K562 (cell line): ENCODE data around the gene CSF1. TPM values are rescaled to one million over a fixed set of nuclear protein-coding genes. Genes with fewer than 3 reads are reported as not detected.

ENCODE experiments used
- ASH1L ChIP-seq: fragments of 450-650 bp; IDR thresholded peaks from 2 replicates; pipeline ENCODE4 v1.6.1; 2018; ENCODE audit warnings: borderline replicate concordance, mild to moderate bottlenecking, low read depth; ENCODE audit not compliant: partially characterized antibody
- CBX1 ChIP-seq: sonication (generic); IDR thresholded peaks from 2 replicates; pipeline ENCODE4 v1.6.1; 2016; ENCODE audit warnings: antibody characterized with exemption, low read depth, mild to moderate bottlenecking
- CLOCK ChIP-seq: fragments of 250-450 bp; sonication (Bioruptor Pico); IDR thresholded peaks from 2 replicates; pipeline ENCODE4 v1.4.0; 2020; ENCODE audit warnings: mild to moderate bottlenecking, moderate library complexity, borderline replicate concordance
- ETS2 ChIP-seq: IDR thresholded peaks from 2 replicates; pipeline ENCODE4 v1.6.1; 2016; ENCODE audit warnings: borderline replicate concordance, missing genetic modification characterization, mild to moderate bottlenecking, moderate library complexity, missing compliant biosample characterization; ENCODE audit not compliant: poor library complexity, severe bottlenecking
- IFI16 ChIP-seq: fragments of 250-450 bp; sonication (Bioruptor Pico); IDR thresholded peaks from 2 replicates; pipeline ENCODE4 v2.1.2; 2022; ENCODE audit warnings: mild to moderate bottlenecking, inconsistent platforms
- ILK ChIP-seq: fragments of 450-650 bp; IDR thresholded peaks from 2 replicates; pipeline ENCODE4 v1.6.1; 2016; ENCODE audit warnings: missing genetic modification characterization, low read depth, mild to moderate bottlenecking, missing compliant biosample characterization, moderate library complexity, borderline replicate concordance
- JUND ChIP-seq, 2 experiments: IDR thresholded peaks; 2 replicates in 1 of 2; 3 replicates in 1 of 2; pipeline ENCODE4 v1.6.1; 2011; ENCODE audit warnings: borderline replicate concordance in 2 of 2, low read depth in 2 of 2, low read length in 2 of 2, improper control_type of control experiment in 1 of 2, missing biosample characterization in 1 of 2, missing genetic modification characterization in 1 of 2, missing genetic modification reagents in 1 of 2
- MCM3 ChIP-seq: fragments of 450-650 bp; IDR thresholded peaks from 2 replicates; pipeline ENCODE4 v1.6.1; 2016
- PCBP1 ChIP-seq: fragments of 200-400 bp; formaldehyde crosslinking; IDR thresholded peaks from 2 replicates; pipeline ENCODE4 v1.6.1; 2018; ENCODE audit warnings: mild to moderate bottlenecking, low read depth, low read length; ENCODE audit not compliant: poor library complexity, severe bottlenecking
- POLR2AphosphoS2 ChIP-seq: IDR thresholded peaks from 2 replicates; pipeline ENCODE4 v1.6.1; 2012; ENCODE audit warnings: low read length, improper control_type of control experiment
- POLR3A ChIP-seq: IDR thresholded peaks from 2 replicates; pipeline ENCODE4 v1.6.1; 2011; ENCODE audit warnings: borderline replicate concordance, mild to moderate bottlenecking, moderate library complexity; ENCODE audit not compliant: insufficient read length, insufficient read depth; ENCODE audit errors: extremely low read depth
- PRMT5 ChIP-seq: sonication (generic); formaldehyde crosslinking; IDR thresholded peaks from 2 replicates; pipeline ENCODE4 v1.5.0; 2020; ENCODE audit warnings: missing genetic modification reagents
- SREBF1 ChIP-seq: fragments of 150-350 bp; IDR thresholded peaks from 2 replicates; pipeline ENCODE4 v1.6.1; 2014; ENCODE audit warnings: antibody characterized with exemption, low read depth, low read length, borderline replicate concordance
- TCF15 ChIP-seq: fragments of 250-450 bp; sonication (Bioruptor Pico); IDR thresholded peaks from 2 replicates; pipeline ENCODE4 v1.8.0; 2022; ENCODE audit warnings: moderate library complexity, mild to moderate bottlenecking, inconsistent platforms
- ZFPM2 ChIP-seq: fragments of 250-450 bp; sonication (Bioruptor Pico); IDR thresholded peaks from 2 replicates; pipeline ENCODE4 v1.5.1; 2022; ENCODE audit warnings: mild to moderate bottlenecking
- ZNF197 ChIP-seq: fragments of 200-800 bp; sonication (Bioruptor generic); IDR thresholded peaks from 2 replicates; pipeline ENCODE4 v1.6.1; 2016; ENCODE audit warnings: low read depth, missing genetic modification characterization, missing compliant biosample characterization
- ZNF354B ChIP-seq: fragments of 250-450 bp; sonication (Bioruptor Pico); IDR thresholded peaks from 2 replicates; pipeline ENCODE4 v1.4.0; 2020
- ZNF41 ChIP-seq: fragments of 250-450 bp; sonication (Bioruptor Pico); conservative IDR thresholded peaks from 2 replicates; pipeline ENCODE4 v1.4.0; 2020; ENCODE audit warnings: mild to moderate bottlenecking
- polyA plus RNA-seq, 8 experiments: library from polyadenylated mRNA; depleted of rRNA in 4 of 8; stranded (reverse) in 5 of 8; unstranded in 3 of 8; fragments of >200 nt; fragmentation: Nextera tagmentation in 2 of 8; fragmentation: Illumina TruSeq in 1 of 8; extraction: Ambion mirVana in 2 of 8; extraction: Trizol in 1 of 8; gene quantifications; 2 replicates each; pipeline versions ENCODE4 v1.2.1 to v1.2.3, GENCODE V29; 2011 to 2014; ENCODE audit warnings: inconsistent platforms in 1 of 8, missing spikeins in 1 of 8
- total RNA-seq, 7 experiments: library from RNA; depleted of rRNA in 6 of 7; stranded (reverse); fragments of >200 nt in 6 of 7; fragmentation: Illumina TruSeq in 2 of 7; extraction: Trizol in 2 of 7; gene quantifications; 2 replicates each; pipeline versions ENCODE4 v1.2.1 to v1.2.3, GENCODE V29; 2011 to 2021; ENCODE audit warnings: low replicate concordance in 1 of 7
- TF ChIP-seq, protein P1 (sequence below): sonication (generic); formaldehyde crosslinking; IDR thresholded peaks from 2 replicates; pipeline ENCODE4 v1.8.0; 2022; ENCODE audit warnings: mild to moderate bottlenecking, missing genetic modification reagents

CSF1 gene
- total and polyA plus RNA-seq, 9 of the 15 experiments (the other 6 are each of a cell fraction or from before 2014, with no cell fraction given), result 0.18 to 11.8 (median 2.8) TPM

GRCh38 chr1:109917768-109918606 is 7.3 kb downstream of the CSF1 start (continued):
- TF ChIP-seq POLR3A (no peak), IFI16 (no peak), PCBP1 (no peak), SREBF1 (0 out of 2 replicates have a peak, but pooled peaks have one; percentile 41), POLR2AphosphoS2 (no peak; the same call in 1 of the 2 replicates), CLOCK (no peak), ZNF41 (CRISPR knock-in tag) (no peak), ZNF354B (no peak), ILK (no peak), TCF15 (CRISPR knock-in tag) (no peak), MCM3 (no peak), ZFPM2 (CRISPR knock-in tag) (no peak), JUND (IDR thresholded peaks at IDR 0.05; ENCODE audit: borderline replicate concordance, low read depth, low read length) (peak; percentile 84), JUND (tag; IDR thresholded peaks at IDR 0.05; ENCODE audit: borderline replicate concordance, low read depth, low read length) (peak; percentile 89; the same call in 2 of the 3 replicates), ASH1L (peak; percentile 53), CBX1 (no peak), ZNF197 (CRISPR knock-in tag) (no peak; the same call in 1 of the 2 replicates), PRMT5 (CRISPR knock-in tag) (no peak), ETS2 (no peak)
- TF ChIP-seq, protein P1, sequence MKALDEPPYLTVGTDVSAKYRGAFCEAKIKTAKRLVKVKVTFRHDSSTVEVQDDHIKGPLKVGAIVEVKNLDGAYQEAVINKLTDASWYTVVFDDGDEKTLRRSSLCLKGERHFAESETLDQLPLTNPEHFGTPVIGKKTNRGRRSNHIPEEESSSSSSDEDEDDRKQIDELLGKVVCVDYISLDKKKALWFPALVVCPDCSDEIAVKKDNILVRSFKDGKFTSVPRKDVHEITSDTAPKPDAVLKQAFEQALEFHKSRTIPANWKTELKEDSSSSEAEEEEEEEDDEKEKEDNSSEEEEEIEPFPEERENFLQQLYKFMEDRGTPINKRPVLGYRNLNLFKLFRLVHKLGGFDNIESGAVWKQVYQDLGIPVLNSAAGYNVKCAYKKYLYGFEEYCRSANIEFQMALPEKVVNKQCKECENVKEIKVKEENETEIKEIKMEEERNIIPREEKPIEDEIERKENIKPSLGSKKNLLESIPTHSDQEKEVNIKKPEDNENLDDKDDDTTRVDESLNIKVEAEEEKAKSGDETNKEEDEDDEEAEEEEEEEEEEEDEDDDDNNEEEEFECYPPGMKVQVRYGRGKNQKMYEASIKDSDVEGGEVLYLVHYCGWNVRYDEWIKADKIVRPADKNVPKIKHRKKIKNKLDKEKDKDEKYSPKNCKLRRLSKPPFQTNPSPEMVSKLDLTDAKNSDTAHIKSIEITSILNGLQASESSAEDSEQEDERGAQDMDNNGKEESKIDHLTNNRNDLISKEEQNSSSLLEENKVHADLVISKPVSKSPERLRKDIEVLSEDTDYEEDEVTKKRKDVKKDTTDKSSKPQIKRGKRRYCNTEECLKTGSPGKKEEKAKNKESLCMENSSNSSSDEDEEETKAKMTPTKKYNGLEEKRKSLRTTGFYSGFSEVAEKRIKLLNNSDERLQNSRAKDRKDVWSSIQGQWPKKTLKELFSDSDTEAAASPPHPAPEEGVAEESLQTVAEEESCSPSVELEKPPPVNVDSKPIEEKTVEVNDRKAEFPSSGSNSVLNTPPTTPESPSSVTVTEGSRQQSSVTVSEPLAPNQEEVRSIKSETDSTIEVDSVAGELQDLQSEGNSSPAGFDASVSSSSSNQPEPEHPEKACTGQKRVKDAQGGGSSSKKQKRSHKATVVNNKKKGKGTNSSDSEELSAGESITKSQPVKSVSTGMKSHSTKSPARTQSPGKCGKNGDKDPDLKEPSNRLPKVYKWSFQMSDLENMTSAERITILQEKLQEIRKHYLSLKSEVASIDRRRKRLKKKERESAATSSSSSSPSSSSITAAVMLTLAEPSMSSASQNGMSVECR (CRISPR knock-in tag), result no peak
